ENCODE data around the gene MLST8.

DNA sequence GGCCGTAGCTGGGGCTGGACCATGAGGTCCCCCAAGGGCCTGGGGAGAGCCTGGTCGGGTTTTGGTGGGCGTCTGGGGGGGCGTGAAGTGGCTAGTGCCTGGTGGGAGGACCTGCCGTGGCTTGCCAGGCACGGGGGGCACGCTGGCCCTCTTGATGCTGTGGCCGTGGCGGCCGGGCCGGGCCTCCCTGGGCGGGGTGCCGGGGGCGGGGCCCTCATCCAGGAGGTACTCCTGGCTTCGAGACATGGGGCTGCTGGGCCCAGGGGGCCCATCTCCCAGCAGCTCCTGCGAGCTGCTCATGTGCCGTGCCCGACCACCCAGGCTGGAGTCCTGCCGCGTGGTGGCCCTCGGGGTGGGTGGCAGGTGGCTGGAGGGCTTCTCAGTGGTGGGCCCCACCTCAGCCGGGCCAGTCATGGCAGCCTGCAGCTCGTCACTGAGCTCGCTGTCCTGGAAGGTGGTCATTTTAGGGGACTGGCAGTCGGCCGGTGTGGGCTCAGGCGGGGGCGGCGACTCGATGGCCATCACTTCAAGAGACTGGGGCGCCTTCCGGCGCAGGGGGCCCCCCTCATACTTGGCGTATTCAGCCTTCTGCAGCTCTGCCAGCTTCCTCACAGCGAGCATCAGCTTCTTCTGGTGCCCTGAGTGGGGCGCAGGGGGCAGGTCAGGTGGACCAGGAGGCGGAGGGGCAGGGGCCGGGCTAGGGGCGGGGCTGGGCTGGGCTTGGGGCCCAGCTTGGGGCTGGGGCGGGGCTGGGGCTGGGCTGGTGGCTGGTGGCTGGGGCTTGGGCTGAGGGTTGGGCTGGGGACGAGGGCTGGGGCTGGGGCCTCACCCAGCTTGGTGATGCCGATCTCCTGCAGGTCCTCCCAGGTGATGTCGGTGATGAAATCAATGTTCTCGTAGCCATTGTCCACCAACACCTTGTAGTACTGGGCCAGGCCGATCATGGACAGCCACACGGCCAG, 24.0 kb upstream of the MLST8 start:
- TF ChIP-seq, protein P1, sequence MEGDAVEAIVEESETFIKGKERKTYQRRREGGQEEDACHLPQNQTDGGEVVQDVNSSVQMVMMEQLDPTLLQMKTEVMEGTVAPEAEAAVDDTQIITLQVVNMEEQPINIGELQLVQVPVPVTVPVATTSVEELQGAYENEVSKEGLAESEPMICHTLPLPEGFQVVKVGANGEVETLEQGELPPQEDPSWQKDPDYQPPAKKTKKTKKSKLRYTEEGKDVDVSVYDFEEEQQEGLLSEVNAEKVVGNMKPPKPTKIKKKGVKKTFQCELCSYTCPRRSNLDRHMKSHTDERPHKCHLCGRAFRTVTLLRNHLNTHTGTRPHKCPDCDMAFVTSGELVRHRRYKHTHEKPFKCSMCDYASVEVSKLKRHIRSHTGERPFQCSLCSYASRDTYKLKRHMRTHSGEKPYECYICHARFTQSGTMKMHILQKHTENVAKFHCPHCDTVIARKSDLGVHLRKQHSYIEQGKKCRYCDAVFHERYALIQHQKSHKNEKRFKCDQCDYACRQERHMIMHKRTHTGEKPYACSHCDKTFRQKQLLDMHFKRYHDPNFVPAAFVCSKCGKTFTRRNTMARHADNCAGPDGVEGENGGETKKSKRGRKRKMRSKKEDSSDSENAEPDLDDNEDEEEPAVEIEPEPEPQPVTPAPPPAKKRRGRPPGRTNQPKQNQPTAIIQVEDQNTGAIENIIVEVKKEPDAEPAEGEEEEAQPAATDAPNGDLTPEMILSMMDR (IDR thresholded peaks at IDR 0.05): no peak
- TF ChIP-seq POLR2A (IDR thresholded peaks at IDR 0.05): no peak
- no peak for TF ChIP-seq EP300 (IDR thresholded peaks at IDR 0.05)
- TF ChIP-seq POLR2AphosphoS5 (IDR thresholded peaks at IDR 0.05): no peak
